Measurements from ENCODE around the gene LY6G5B. TPM values are rescaled to one million over a fixed set of nuclear protein-coding genes. Genes with fewer than 3 reads are reported as not detected.

Gene LY6G5B
- total and polyA plus RNA-seq, 2 donors (not counting 1 experiment from before 2014, with no cell fraction given), result 2.0 to 2.8 TPM

GRCh38 chr6:31710523-31711219, 40.9 kb downstream of the LY6G5B start:
- Histone ChIP-seq H3K9me3 (ENCODE audit: control insufficient read depth, insufficient read depth, low read depth, low read length) (no peaks in the 10 kb centered on the region), H3K27me3 (ENCODE audit: control insufficient read depth, insufficient read depth, low read length) (peaks cover 20% of the 10 kb centered on the region), H3K4me3 (replicated peaks in 1 of 4; ENCODE audit: control extremely low read depth in 1 of 4, insufficient read depth in 1 of 4, low read depth in 3 of 4, low read length in 4 of 4) (no peak overlapping the region), H3K36me3 (ENCODE audit: control insufficient read depth, insufficient read depth, low read length) (no peaks in the 10 kb centered on the region), H3K27ac (ENCODE audit: insufficient read depth, low read length) (no peak overlapping the region), H2AFZ (ENCODE audit: low read length) (no peak overlapping the region), H4K20me1 (ENCODE audit: control insufficient read depth, extremely low read depth, insufficient read depth, low read length) (no peaks in the 10 kb centered on the region), H3K4me1 (ENCODE audit: control insufficient read depth, extremely low read depth, insufficient read depth, low read length) (no peaks in the 10 kb centered on the region), H3K4me2 (ENCODE audit: extremely low read depth, insufficient read depth, low read length) (no peak overlapping the region), H3K9ac (ENCODE audit: insufficient read depth, low read length) (no peak overlapping the region), H3K79me2 (ENCODE audit: control insufficient read depth, insufficient read depth, low read length) (no peaks in the 10 kb centered on the region)
- no peak for DNase-seq (ENCODE audit: low read depth in 2 of 2)
- TF ChIP-seq, protein P1, sequence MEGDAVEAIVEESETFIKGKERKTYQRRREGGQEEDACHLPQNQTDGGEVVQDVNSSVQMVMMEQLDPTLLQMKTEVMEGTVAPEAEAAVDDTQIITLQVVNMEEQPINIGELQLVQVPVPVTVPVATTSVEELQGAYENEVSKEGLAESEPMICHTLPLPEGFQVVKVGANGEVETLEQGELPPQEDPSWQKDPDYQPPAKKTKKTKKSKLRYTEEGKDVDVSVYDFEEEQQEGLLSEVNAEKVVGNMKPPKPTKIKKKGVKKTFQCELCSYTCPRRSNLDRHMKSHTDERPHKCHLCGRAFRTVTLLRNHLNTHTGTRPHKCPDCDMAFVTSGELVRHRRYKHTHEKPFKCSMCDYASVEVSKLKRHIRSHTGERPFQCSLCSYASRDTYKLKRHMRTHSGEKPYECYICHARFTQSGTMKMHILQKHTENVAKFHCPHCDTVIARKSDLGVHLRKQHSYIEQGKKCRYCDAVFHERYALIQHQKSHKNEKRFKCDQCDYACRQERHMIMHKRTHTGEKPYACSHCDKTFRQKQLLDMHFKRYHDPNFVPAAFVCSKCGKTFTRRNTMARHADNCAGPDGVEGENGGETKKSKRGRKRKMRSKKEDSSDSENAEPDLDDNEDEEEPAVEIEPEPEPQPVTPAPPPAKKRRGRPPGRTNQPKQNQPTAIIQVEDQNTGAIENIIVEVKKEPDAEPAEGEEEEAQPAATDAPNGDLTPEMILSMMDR (conservative IDR thresholded peaks at IDR 0.05 in 1 of 2, IDR thresholded peaks at IDR 0.05 in 1 of 2; ENCODE audit: low read depth in 1 of 2, low read length in 2 of 2), result no peak
- no peak for TF ChIP-seq EZH2 (IDR thresholded peaks at IDR 0.05; ENCODE audit: low read length, missing control alignments)

DNA sequence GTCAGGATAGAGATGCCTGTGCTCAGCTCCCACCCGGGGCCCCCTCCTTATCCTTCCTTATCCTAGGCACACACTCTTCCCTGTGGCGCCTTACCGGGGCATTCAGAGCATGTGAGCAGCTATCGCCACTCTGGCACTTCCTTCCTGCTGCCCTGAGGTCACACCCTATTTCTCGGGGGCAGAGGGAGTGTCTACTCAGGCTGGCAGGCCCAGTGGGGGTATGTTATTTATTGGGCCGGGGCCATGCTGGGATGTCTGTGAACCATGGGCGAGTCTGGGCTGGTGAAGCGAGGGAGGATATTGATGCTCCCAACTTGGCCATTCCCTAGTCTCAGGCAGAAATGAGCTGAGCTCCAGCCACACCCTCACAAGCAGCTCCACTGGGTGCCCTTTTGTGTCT, 41.5 kb downstream of the LY6G5B start:
- Histone ChIP-seq H3K4me1 (ENCODE audit: control insufficient read depth, extremely low read depth, insufficient read depth, low read length) (no peaks in the 10 kb centered on the region), H3K79me2 (ENCODE audit: control insufficient read depth, insufficient read depth, low read length) (no peaks in the 10 kb centered on the region), H2AFZ (ENCODE audit: low read length) (no peak overlapping the region), H3K27ac (ENCODE audit: insufficient read depth, low read length) (no peak overlapping the region), H3K4me3 (replicated peaks in 1 of 4; ENCODE audit: control extremely low read depth in 1 of 4, insufficient read depth in 1 of 4, low read depth in 3 of 4, low read length in 4 of 4) (no peak overlapping the region), H3K9ac (ENCODE audit: insufficient read depth, low read length) (no peak overlapping the region), H3K27me3 (ENCODE audit: control insufficient read depth, insufficient read depth, low read length) (peaks cover 20% of the 10 kb centered on the region), H4K20me1 (ENCODE audit: control insufficient read depth, extremely low read depth, insufficient read depth, low read length) (no peaks in the 10 kb centered on the region), H3K36me3 (ENCODE audit: control insufficient read depth, insufficient read depth, low read length) (no peaks in the 10 kb centered on the region), H3K9me3 (ENCODE audit: control insufficient read depth, insufficient read depth, low read depth, low read length) (no peaks in the 10 kb centered on the region), H3K4me2 (ENCODE audit: extremely low read depth, insufficient read depth, low read length) (no peak overlapping the region)
- no peak for DNase-seq (ENCODE audit: low read depth in 2 of 2)
- TF ChIP-seq, protein P1 (conservative IDR thresholded peaks at IDR 0.05 in 1 of 2, IDR thresholded peaks at IDR 0.05 in 1 of 2; ENCODE audit: low read depth in 1 of 2, low read length in 2 of 2), result no peak
- TF ChIP-seq EZH2 (IDR thresholded peaks at IDR 0.05; ENCODE audit: low read length, missing control alignments), result no peak

GRCh38 chr6:31712296-31712695, 42.5 kb downstream of the LY6G5B start:
- Histone ChIP-seq H3K4me3 (replicated peaks in 1 of 4; ENCODE audit: control extremely low read depth in 1 of 4, insufficient read depth in 1 of 4, low read depth in 3 of 4, low read length in 4 of 4) (no peak overlapping the region), H4K20me1 (ENCODE audit: control insufficient read depth, extremely low read depth, insufficient read depth, low read length) (no peaks in the 10 kb centered on the region), H3K79me2 (ENCODE audit: control insufficient read depth, insufficient read depth, low read length) (no peaks in the 10 kb centered on the region), H3K27me3 (ENCODE audit: control insufficient read depth, insufficient read depth, low read length) (peaks cover 20% of the 10 kb centered on the region), H3K27ac (ENCODE audit: insufficient read depth, low read length) (no peak overlapping the region), H2AFZ (ENCODE audit: low read length) (no peak overlapping the region), H3K9ac (ENCODE audit: insufficient read depth, low read length) (no peak overlapping the region), H3K9me3 (ENCODE audit: control insufficient read depth, insufficient read depth, low read depth, low read length) (no peaks in the 10 kb centered on the region), H3K36me3 (ENCODE audit: control insufficient read depth, insufficient read depth, low read length) (no peaks in the 10 kb centered on the region), H3K4me2 (ENCODE audit: extremely low read depth, insufficient read depth, low read length) (no peak overlapping the region), H3K4me1 (ENCODE audit: control insufficient read depth, extremely low read depth, insufficient read depth, low read length) (no peaks in the 10 kb centered on the region)
- TF ChIP-seq EZH2 (IDR thresholded peaks at IDR 0.05; ENCODE audit: low read length, missing control alignments), result no peak
- TF ChIP-seq, protein P1 (conservative IDR thresholded peaks at IDR 0.05 in 1 of 2, IDR thresholded peaks at IDR 0.05 in 1 of 2; ENCODE audit: low read depth in 1 of 2, low read length in 2 of 2), result no peak
- no peak for DNase-seq (ENCODE audit: low read depth in 2 of 2)
